Mesenchymal stem cell (in vitro differentiated cells and primary cell): ENCODE results near the gene SHTN1.
A peak's percentile ranks its signal among the peaks of the same experiment; 100 is the strongest.

ENCODE experiments used
- DNase-seq: peaks from one replicate; pipeline ENCODE4 v3.0.0-alpha.2; 2013
- H2AFZ ChIP-seq: one replicate; pipeline ENCODE4 v1.6.1; 2013; ENCODE audit warnings: low read depth, mild to moderate bottlenecking, control low read depth, inconsistent platforms, low read length, moderate library complexity
- H2AK5ac ChIP-seq: 2 replicates; pipeline ENCODE4 v1.6.1; 2013; ENCODE audit warnings: low read length, moderate library complexity, mild to moderate bottlenecking, inconsistent platforms; ENCODE audit not compliant: severe bottlenecking
- H2BK120ac ChIP-seq: one replicate; pipeline ENCODE4 v1.6.1; 2013; ENCODE audit warnings: low read depth, mild to moderate bottlenecking, inconsistent platforms, low read length, moderate library complexity
- H2BK12ac ChIP-seq, 2 experiments: one replicate each; pipeline ENCODE4 v1.6.1; 2013; ENCODE audit warnings: inconsistent platforms in 2 of 2, low read length in 2 of 2, mild to moderate bottlenecking in 2 of 2, moderate library complexity in 2 of 2, control low read depth in 1 of 2
- H2BK15ac ChIP-seq: one replicate; pipeline ENCODE4 v1.6.1; 2013; ENCODE audit warnings: mild to moderate bottlenecking, low read depth, inconsistent platforms; ENCODE audit not compliant: poor library complexity, severe bottlenecking
- H2BK5ac ChIP-seq: 2 replicates; pipeline ENCODE4 v1.6.1; 2013; ENCODE audit warnings: low read depth, mild to moderate bottlenecking, low read length, control low read depth, inconsistent platforms; ENCODE audit not compliant: poor library complexity, severe bottlenecking
- H3K14ac ChIP-seq, 2 experiments: one replicate each; pipeline ENCODE4 v1.6.1; 2013; ENCODE audit warnings: inconsistent platforms in 2 of 2, low read length in 2 of 2, control low read depth in 1 of 2, mild to moderate bottlenecking in 1 of 2, moderate library complexity in 1 of 2
- H3K18ac ChIP-seq, 2 experiments: one replicate each; pipeline ENCODE4 v1.6.1; 2013; ENCODE audit warnings: inconsistent platforms in 2 of 2, low read length in 2 of 2, control low read depth in 1 of 2, low read depth in 1 of 2, mild to moderate bottlenecking in 1 of 2
- H3K23ac ChIP-seq, 2 experiments: one replicate each; pipeline ENCODE4 v1.6.1; 2013; ENCODE audit warnings: inconsistent platforms in 2 of 2, low read length in 2 of 2, mild to moderate bottlenecking in 2 of 2, moderate library complexity in 2 of 2, control low read depth in 1 of 2
- H3K27ac ChIP-seq: 2 replicates; pipeline ENCODE4 v1.5.1; 2013; ENCODE audit warnings: mild to moderate bottlenecking, moderate library complexity, low read length, control low read depth, inconsistent platforms; ENCODE audit not compliant: poor library complexity, severe bottlenecking
- H3K27me3 ChIP-seq, 2 experiments: 2 replicates each; pipeline versions ENCODE4 v1.6.1 to v1.7.0; 2013; ENCODE audit warnings: low read length in 2 of 2, mild to moderate bottlenecking in 2 of 2, moderate library complexity in 2 of 2, control low read depth in 1 of 2, inconsistent platforms in 1 of 2; ENCODE audit not compliant: control insufficient read depth in 1 of 2, insufficient read depth in 1 of 2
- H3K36me3 ChIP-seq, 2 experiments: 2 replicates each; pipeline versions ENCODE4 v1.6.1 to v1.7.0; 2013; ENCODE audit warnings: low read length in 2 of 2, control low read depth in 1 of 2, inconsistent platforms in 1 of 2, low read depth in 1 of 2, mild to moderate bottlenecking in 1 of 2; ENCODE audit not compliant: insufficient read depth in 2 of 2, control insufficient read depth in 1 of 2
- H3K4ac ChIP-seq, 2 experiments: one replicate each; pipeline ENCODE4 v1.6.1; 2013; ENCODE audit warnings: inconsistent platforms in 2 of 2, low read length in 2 of 2, mild to moderate bottlenecking in 2 of 2, moderate library complexity in 2 of 2, control low read depth in 1 of 2, low read depth in 1 of 2
- H3K4me1 ChIP-seq: 2 replicates; pipeline ENCODE4 v1.6.1; 2013; ENCODE audit warnings: low read depth, low read length, control low read depth; ENCODE audit not compliant: control insufficient read depth, insufficient read depth
- H3K4me2 ChIP-seq: 2 replicates; pipeline ENCODE4 v1.6.1; 2013; ENCODE audit warnings: low read length, mild to moderate bottlenecking, inconsistent platforms; ENCODE audit not compliant: poor library complexity, severe bottlenecking
- H3K4me3 ChIP-seq, 2 experiments: 2 replicates each; pipeline versions ENCODE4 v1.5.1 to v1.7.0; 2013; ENCODE audit warnings: low read length in 2 of 2, mild to moderate bottlenecking in 2 of 2, control low read depth in 1 of 2, low read depth in 1 of 2; ENCODE audit not compliant: insufficient read depth in 1 of 2
- H3K79me1 ChIP-seq: replicated peaks from 2 replicates; pipeline ENCODE4 v1.6.1; 2013; ENCODE audit warnings: mild to moderate bottlenecking, control low read depth, low read length, inconsistent platforms; ENCODE audit not compliant: poor library complexity, severe bottlenecking
- H3K9ac ChIP-seq: 2 replicates; pipeline ENCODE4 v1.7.0; 2013; ENCODE audit warnings: mild to moderate bottlenecking, low read length, moderate library complexity
- H3K9me3 ChIP-seq: 2 replicates; pipeline ENCODE4 v1.7.0; 2013; ENCODE audit warnings: mild to moderate bottlenecking, low read length; ENCODE audit not compliant: control insufficient read depth
- H4K8ac ChIP-seq: one replicate; pipeline ENCODE4 v1.6.1; 2013; ENCODE audit warnings: inconsistent platforms, mild to moderate bottlenecking, low read length, moderate library complexity
- H4K91ac ChIP-seq: one replicate; pipeline ENCODE4 v1.6.1; 2013; ENCODE audit warnings: mild to moderate bottlenecking, low read length, inconsistent platforms
- WGBS: methylation state at CpG from one replicate; pipeline ENCODE4 v1.1.7; 2013; ENCODE audit warnings: mixed read lengths; 5-methylcytosine and 5-hydroxymethylcytosine counted together

The SHTN1 gene

GRCh38 chr10:116978901-116979300, 26.1 kb downstream of the SHTN1 start:
- Histone ChIP-seq H2BK15ac (no peak overlapping the region), H3K4ac (no peak overlapping the region)

GRCh38 chr10:116974456-116975005, 30.5 kb downstream of the SHTN1 start:
- Histone ChIP-seq H3K23ac (no peak overlapping the region), H3K14ac (no peak overlapping the region), H3K9ac (no peak overlapping the region), H3K4me3 (no peak overlapping the region), H2AFZ (no peak overlapping the region), H3K9me3 (no peaks in the 10 kb centered on the region), H3K18ac (no peak overlapping the region), H3K4me2 (no peak overlapping the region), H3K79me1 (peaks cover 30% of the 10 kb centered on the region), H3K4me1 (no peaks in the 10 kb centered on the region), H2BK12ac (no peak overlapping the region), H3K27me3 (no peaks in the 10 kb centered on the region), H3K27ac (no peak overlapping the region), H2BK15ac (no peak overlapping the region), H3K4ac (no peak overlapping the region), H4K8ac (no peak overlapping the region), H4K91ac (no peak overlapping the region), H2AK5ac (no peak overlapping the region), H3K36me3 (peaks cover 0 to 6% of the 10 kb centered on the region in 2 experiments), H2BK5ac (no peak overlapping the region), H2BK120ac (no peak overlapping the region)
- WGBS: 13% methylated on average over 4 of the region's 5 CpGs
- DNase-seq: peak; percentile 88

More at GRCh38 chr10:116978901-116979300, 26.1 kb downstream of the SHTN1 start:
- H3K27me3 ChIP-seq: no peaks in the 10 kb centered on the region
- WGBS: 95% methylated on average over 2 of the region's 2 CpGs
- H3K14ac ChIP-seq: no peak overlapping the region
- no peaks in the 10 kb centered on the region for H3K9me3 ChIP-seq
- H2BK12ac ChIP-seq: no peak overlapping the region
- H4K91ac ChIP-seq: no peak overlapping the region
- H3K23ac ChIP-seq: no peak overlapping the region
- no peak overlapping the region for H2AK5ac ChIP-seq
- no peak overlapping the region for H2AFZ ChIP-seq
- peaks cover 24% of the 10 kb centered on the region for H3K79me1 ChIP-seq
- H3K27ac ChIP-seq: no peak overlapping the region
- H4K8ac ChIP-seq: no peak overlapping the region
- peaks cover 0 to 6% of the 10 kb centered on the region in 2 experiments for H3K36me3 ChIP-seq
- no peak overlapping the region for H2BK5ac ChIP-seq
- no peak overlapping the region for H3K4me2 ChIP-seq
- no peaks in the 10 kb centered on the region for H3K4me1 ChIP-seq
- no peak overlapping the region for H3K4me3 ChIP-seq
- H2BK120ac ChIP-seq: no peak overlapping the region
- no peak overlapping the region for H3K18ac ChIP-seq
- H3K9ac ChIP-seq: no peak overlapping the region
- no peak for DNase-seq

GRCh38 chr10:116973946-116974455, 31.0 kb downstream of the SHTN1 start:
- H3K27me3 ChIP-seq: no peaks in the 10 kb centered on the region
- no peak overlapping the region for H3K27ac ChIP-seq
- no peak overlapping the region for H3K4me3 ChIP-seq
- no peak overlapping the region for H2AK5ac ChIP-seq
- H2BK12ac ChIP-seq: no peak overlapping the region
- H3K18ac ChIP-seq: no peak overlapping the region
- no peak overlapping the region for H3K23ac ChIP-seq
- no peak overlapping the region for H3K14ac ChIP-seq
- H3K4ac ChIP-seq: no peak overlapping the region
- no peak overlapping the region for H4K91ac ChIP-seq
- H3K36me3 ChIP-seq: peaks cover 0 to 6% of the 10 kb centered on the region in 2 experiments
- no peak overlapping the region for H3K9ac ChIP-seq
- H4K8ac ChIP-seq: no peak overlapping the region
- H3K9me3 ChIP-seq: no peaks in the 10 kb centered on the region
- no peak for DNase-seq
- H3K4me1 ChIP-seq: no peaks in the 10 kb centered on the region
- peaks cover 26% of the 10 kb centered on the region for H3K79me1 ChIP-seq
- no peak overlapping the region for H2BK5ac ChIP-seq
- H2AFZ ChIP-seq: no peak overlapping the region
- no peak overlapping the region for H3K4me2 ChIP-seq
- no peak overlapping the region for H2BK15ac ChIP-seq
- H2BK120ac ChIP-seq: no peak overlapping the region

GRCh38 chr10:116973371-116973905, 31.5 kb downstream of the SHTN1 start:
- peaks cover 25% of the 10 kb centered on the region for H3K79me1 ChIP-seq
- H3K14ac ChIP-seq: no peak overlapping the region
- H3K4me3 ChIP-seq: no peak overlapping the region
- no peak overlapping the region for H2BK5ac ChIP-seq
- WGBS: 96% methylated on average over 4 of the region's 4 CpGs
- H3K9ac ChIP-seq: no peak overlapping the region
- no peak overlapping the region for H2AK5ac ChIP-seq
- H2BK120ac ChIP-seq: no peak overlapping the region
- H3K27me3 ChIP-seq: no peaks in the 10 kb centered on the region
- peaks cover 0 to 6% of the 10 kb centered on the region in 2 experiments for H3K36me3 ChIP-seq
- H3K23ac ChIP-seq: no peak overlapping the region
- H2AFZ ChIP-seq: no peak overlapping the region
- no peak overlapping the region for H3K4me2 ChIP-seq
- H3K27ac ChIP-seq: no peak overlapping the region
- H3K18ac ChIP-seq: no peak overlapping the region
- H4K8ac ChIP-seq: no peak overlapping the region
- H3K4ac ChIP-seq: no peak overlapping the region
- H3K9me3 ChIP-seq: no peaks in the 10 kb centered on the region
- H4K91ac ChIP-seq: no peak overlapping the region
- H2BK15ac ChIP-seq: no peak overlapping the region
- DNase-seq: no peak
- no peak overlapping the region for H2BK12ac ChIP-seq
- no peaks in the 10 kb centered on the region for H3K4me1 ChIP-seq
